Mucosa of stomach (tissue), 1 donor: ENCODE results near the gene KCND2.

Experiments used
- H3K27me3 ChIP-seq: one replicate; pipeline ENCODE4 v1.7.0; 2013; ENCODE audit warnings: mild to moderate bottlenecking, low read length; ENCODE audit not compliant: control insufficient read depth, insufficient read depth
- H3K36me3 ChIP-seq: one replicate; pipeline ENCODE4 v1.7.0; 2013; ENCODE audit warnings: low read length; ENCODE audit not compliant: control insufficient read depth, insufficient read depth
- H3K4me1 ChIP-seq: one replicate; pipeline ENCODE4 v1.7.0; 2013; ENCODE audit warnings: mild to moderate bottlenecking, low read length; ENCODE audit not compliant: control insufficient read depth, insufficient read depth
- H3K4me3 ChIP-seq: one replicate; pipeline ENCODE4 v1.7.0; 2013; ENCODE audit warnings: low read length
- H3K9ac ChIP-seq: one replicate; pipeline ENCODE4 v1.7.0; 2013; ENCODE audit warnings: mild to moderate bottlenecking, low read length, moderate library complexity
- H3K9me3 ChIP-seq: one replicate; pipeline ENCODE4 v1.7.0; 2013; ENCODE audit warnings: mild to moderate bottlenecking, low read length, moderate library complexity; ENCODE audit not compliant: control insufficient read depth
- donor health status: Pancreatic carcinoma.

The KCND2 gene

GRCh38 chr7:120724448-120724847 is 451.5 kb downstream of the KCND2 start:
- Histone ChIP-seq H3K4me3 (no peak overlapping the region), H3K36me3 (no peaks in the 10 kb centered on the region), H3K9me3 (no peaks in the 10 kb centered on the region), H3K4me1 (no peaks in the 10 kb centered on the region), H3K27me3 (no peaks in the 10 kb centered on the region), H3K9ac (no peak overlapping the region)

DNA sequence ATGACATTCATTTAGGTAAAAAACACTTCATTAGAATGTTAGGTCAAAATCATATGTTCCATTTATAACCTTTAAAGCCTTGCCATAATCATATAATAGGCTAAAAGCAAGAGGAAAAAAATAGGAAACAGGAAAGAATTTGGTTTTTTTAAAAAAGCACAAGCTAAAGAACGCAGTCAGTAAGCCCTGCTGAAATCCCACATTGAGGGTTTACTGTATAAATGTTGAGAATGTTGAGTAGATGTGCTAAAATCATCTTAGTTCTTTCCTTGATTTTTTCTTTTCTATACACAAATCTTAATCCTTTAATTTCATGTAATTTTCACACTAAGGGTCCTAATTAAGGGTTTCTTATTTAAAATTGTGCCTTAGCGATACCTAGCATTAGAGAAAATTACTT is 452.0 kb downstream of the KCND2 start:
- Histone ChIP-seq H3K9ac (no peak overlapping the region), H3K4me3 (no peak overlapping the region), H3K27me3 (no peaks in the 10 kb centered on the region), H3K36me3 (no peaks in the 10 kb centered on the region), H3K4me1 (no peaks in the 10 kb centered on the region), H3K9me3 (no peaks in the 10 kb centered on the region)

- Histone ChIP-seq H3K4me3 (no peak overlapping the region), H3K9me3 (no peaks in the 10 kb centered on the region), H3K36me3 (no peaks in the 10 kb centered on the region), H3K9ac (no peak overlapping the region), H3K27me3 (no peaks in the 10 kb centered on the region), H3K4me1 (no peaks in the 10 kb centered on the region)
Observed at GRCh38 chr7:120725376-120726039, 452.5 kb downstream of the KCND2 start.

DNA sequence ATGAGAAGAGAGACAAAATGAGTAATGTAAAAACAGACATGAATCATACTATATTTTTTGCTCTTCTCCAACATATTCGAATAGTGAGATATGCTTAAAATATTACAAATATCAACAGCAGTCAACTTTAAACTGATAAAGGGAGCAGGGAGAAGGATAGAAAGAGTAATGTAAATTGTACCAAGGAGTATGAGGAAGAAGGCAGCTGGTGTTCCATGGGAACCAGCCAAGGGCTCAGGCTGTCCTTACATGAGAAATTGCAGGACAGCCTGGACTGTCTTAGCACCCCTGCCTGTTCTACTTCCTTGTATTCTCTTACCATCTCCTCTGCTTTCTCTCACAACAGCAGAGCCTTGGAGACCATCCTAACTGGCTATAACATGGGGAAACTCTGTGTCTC is 456.3 kb downstream of the KCND2 start:
- H3K27me3 ChIP-seq: no peaks in the 10 kb centered on the region
- no peaks in the 10 kb centered on the region for H3K4me1 ChIP-seq
- no peak overlapping the region for H3K4me3 ChIP-seq
- no peaks in the 10 kb centered on the region for H3K36me3 ChIP-seq
- H3K9ac ChIP-seq: no peak overlapping the region
- no peaks in the 10 kb centered on the region for H3K9me3 ChIP-seq

DNA sequence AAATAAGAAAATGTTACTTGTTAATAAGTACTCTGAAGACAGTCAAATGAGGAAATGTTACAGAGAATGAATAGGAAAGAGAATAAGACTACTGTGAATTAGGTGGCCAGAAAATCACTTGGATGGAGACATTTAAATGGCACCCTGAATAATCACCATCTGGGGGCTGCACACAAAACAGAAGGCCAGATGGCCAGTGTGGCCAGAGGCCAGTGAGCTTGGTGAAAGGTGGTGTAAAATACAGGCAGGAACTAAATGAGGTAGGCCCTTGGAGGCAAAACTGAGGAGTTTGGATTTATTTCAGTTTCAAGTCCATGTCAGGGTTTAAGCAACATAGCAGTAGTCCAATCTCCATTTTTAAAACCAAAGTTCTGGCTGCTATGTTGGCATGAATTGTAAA is 458.3 kb downstream of the KCND2 start:
- Histone ChIP-seq H3K4me3 (no peak overlapping the region), H3K27me3 (no peaks in the 10 kb centered on the region), H3K36me3 (no peaks in the 10 kb centered on the region), H3K9ac (no peak overlapping the region), H3K4me1 (no peaks in the 10 kb centered on the region), H3K9me3 (no peaks in the 10 kb centered on the region)

GRCh38 chr7:120732256-120732655 is 459.3 kb downstream of the KCND2 start:
- no peak overlapping the region for H3K9ac ChIP-seq
- H3K36me3 ChIP-seq: no peaks in the 10 kb centered on the region
- no peaks in the 10 kb centered on the region for H3K27me3 ChIP-seq
- H3K4me3 ChIP-seq: no peak overlapping the region
- no peaks in the 10 kb centered on the region for H3K4me1 ChIP-seq
- no peaks in the 10 kb centered on the region for H3K9me3 ChIP-seq

DNA sequence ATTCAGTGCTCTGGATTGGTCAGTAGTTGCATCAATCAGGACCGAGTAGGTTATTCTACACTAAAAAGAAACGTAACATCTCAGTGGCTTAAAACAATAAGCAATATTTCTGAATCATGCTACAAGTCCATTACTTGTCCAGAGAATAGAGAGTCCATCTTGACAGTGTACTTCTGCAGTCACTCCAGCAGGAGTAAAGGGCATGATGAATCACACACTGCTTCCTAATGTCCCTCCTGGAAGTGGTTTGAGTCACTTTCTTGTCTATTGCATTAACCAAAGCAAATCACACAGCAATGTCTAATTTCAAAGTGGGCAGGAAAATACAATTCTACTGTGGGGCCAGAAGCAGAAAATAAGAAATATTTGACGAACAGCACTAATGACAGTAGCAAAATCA is 460.2 kb downstream of the KCND2 start:
- no peaks in the 10 kb centered on the region for H3K36me3 ChIP-seq
- no peaks in the 10 kb centered on the region for H3K27me3 ChIP-seq
- H3K9me3 ChIP-seq: no peaks in the 10 kb centered on the region
- no peak overlapping the region for H3K9ac ChIP-seq
- H3K4me3 ChIP-seq: no peak overlapping the region
- no peaks in the 10 kb centered on the region for H3K4me1 ChIP-seq

GRCh38 chr7:120733835-120734234 is 460.9 kb downstream of the KCND2 start:
- Histone ChIP-seq H3K27me3 (no peaks in the 10 kb centered on the region), H3K9ac (no peak overlapping the region), H3K4me1 (no peaks in the 10 kb centered on the region), H3K4me3 (no peak overlapping the region), H3K9me3 (no peaks in the 10 kb centered on the region), H3K36me3 (no peaks in the 10 kb centered on the region)

DNA sequence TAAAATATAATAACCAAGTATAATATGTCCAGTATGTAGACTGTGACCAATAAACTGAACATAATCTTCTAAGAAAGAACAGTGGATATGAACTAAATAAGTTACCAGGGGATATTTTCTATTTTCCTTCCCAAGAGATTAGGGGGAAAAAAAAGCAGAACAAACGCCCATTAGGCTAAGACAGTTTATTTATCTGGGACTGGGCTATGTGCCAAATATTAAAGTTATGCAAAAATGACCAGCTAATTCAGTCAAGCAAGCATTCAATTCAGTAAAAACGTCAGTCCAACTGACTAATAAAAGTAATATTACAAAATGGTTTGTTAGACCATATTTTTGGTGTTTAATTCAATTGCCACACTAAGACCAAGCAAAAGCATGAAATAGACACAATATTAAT is 462.8 kb downstream of the KCND2 start:
- H3K9ac ChIP-seq: no peak overlapping the region
- no peaks in the 10 kb centered on the region for H3K4me1 ChIP-seq
- no peaks in the 10 kb centered on the region for H3K27me3 ChIP-seq
- H3K36me3 ChIP-seq: no peaks in the 10 kb centered on the region
- no peak overlapping the region for H3K4me3 ChIP-seq
- H3K9me3 ChIP-seq: no peaks in the 10 kb centered on the region

DNA sequence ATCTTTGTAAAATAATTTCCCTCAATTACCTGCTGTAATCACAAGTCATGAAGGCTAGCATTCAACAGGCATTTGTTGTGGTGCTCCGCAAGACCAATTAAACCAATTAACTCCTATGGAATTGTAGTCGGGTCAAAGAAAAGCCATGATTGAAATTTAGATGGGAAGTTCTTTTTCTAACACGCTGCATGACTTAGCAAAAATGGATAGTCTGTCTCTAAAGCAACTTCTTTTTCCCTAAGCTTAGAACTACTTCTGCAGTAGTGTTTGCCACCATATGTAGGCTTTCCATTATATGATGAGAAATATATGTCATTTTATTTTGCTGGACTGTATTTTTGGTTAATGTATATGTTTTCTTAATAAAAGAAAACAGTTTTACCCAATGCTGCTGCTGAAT is 465.8 kb downstream of the KCND2 start:
- Histone ChIP-seq H3K4me3 (no peak overlapping the region), H3K9ac (no peak overlapping the region), H3K9me3 (no peaks in the 10 kb centered on the region), H3K4me1 (no peaks in the 10 kb centered on the region), H3K36me3 (no peaks in the 10 kb centered on the region), H3K27me3 (no peaks in the 10 kb centered on the region)

- H3K4me1 ChIP-seq: no peaks in the 10 kb centered on the region
- H3K9me3 ChIP-seq: no peaks in the 10 kb centered on the region
- no peaks in the 10 kb centered on the region for H3K36me3 ChIP-seq
- H3K9ac ChIP-seq: no peak overlapping the region
- H3K27me3 ChIP-seq: no peaks in the 10 kb centered on the region
- H3K4me3 ChIP-seq: no peak overlapping the region
Observed at GRCh38 chr7:120740348-120740747, 467.4 kb downstream of the KCND2 start.

DNA sequence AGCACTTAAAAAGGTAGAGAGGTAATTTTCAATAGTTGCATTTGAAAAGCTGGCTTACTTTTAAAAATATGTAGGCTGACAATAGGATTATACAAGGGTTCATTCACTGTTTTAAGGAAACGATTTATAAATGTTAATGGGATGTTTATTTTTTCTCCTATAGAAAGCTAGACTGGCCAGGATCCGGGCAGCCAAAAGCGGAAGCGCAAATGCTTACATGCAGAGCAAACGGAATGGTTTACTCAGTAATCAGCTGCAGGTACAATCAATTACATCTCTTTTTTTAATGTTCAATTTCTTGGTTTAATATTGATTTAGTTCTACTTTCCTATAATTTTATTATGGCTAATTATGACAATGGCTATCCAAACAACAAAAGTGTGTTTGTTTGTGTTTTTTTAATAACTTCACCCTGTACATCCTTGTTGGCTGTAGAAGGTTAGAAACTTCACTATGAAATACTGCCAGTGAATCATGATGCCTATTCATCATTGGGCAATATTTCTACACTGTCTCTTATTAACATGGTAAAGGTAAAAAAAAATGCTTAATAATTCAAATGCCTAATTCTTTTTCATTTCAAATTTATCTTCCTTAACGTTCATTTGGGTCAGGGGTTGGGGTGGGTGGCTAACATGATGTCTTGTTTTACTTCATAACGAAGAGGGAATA is 468.5 kb downstream of the KCND2 start:
- H3K4me3 ChIP-seq: no peak overlapping the region
- H3K4me1 ChIP-seq: no peaks in the 10 kb centered on the region
- H3K27me3 ChIP-seq: no peaks in the 10 kb centered on the region
- H3K9me3 ChIP-seq: no peaks in the 10 kb centered on the region
- no peak overlapping the region for H3K9ac ChIP-seq
- no peaks in the 10 kb centered on the region for H3K36me3 ChIP-seq
